HCT116 (cell line): ENCODE data around the gene ZNF646. TPM values are rescaled to one million over a fixed set of nuclear protein-coding genes. Genes with fewer than 3 reads are reported as not detected.

Source experiments
- ATAC-seq: fragments of 200-7000 bp; cut with Tn5 transposase; 2 replicates; pipeline ENCODE4 v1.9.1; 2020; ENCODE audit warnings: mild to moderate bottlenecking, moderate library complexity
- BruUV-seq: library from RNA; stranded (reverse); fragments of 400-500 nt; replicated peaks from 2 replicates; lab custom pipeline; 2021; lab: Mats Ljungman, UMichigan
- CTCF ChIA-PET: fragments of 300-600 bp; sonication (Branson Sonifier 250); formaldehyde crosslinking; loops from one replicate; lab custom pipeline; 2021; ENCODE audit warnings: antibody characterized with exemption; lab: Charles Lee
- POLR2A ChIA-PET: fragments of 300-600, 350-600 bp; sonication (Branson Sonifier 250); formaldehyde crosslinking; loops from one replicate; lab custom pipeline; 2021; ENCODE audit warnings: antibody characterized with exemption; lab: Charles Lee
- RAD21 ChIA-PET, 2 experiments: fragments of 300-600 bp; sonication (Branson Sonifier 250); formaldehyde crosslinking; loops; one replicate each; lab custom pipeline; 2023; ENCODE audit warnings: low total read pairs in 2 of 2; ENCODE audit not compliant: uncharacterized antibody in 2 of 2, unreplicated experiment in 2 of 2, low non-redundant PET in 1 of 2; lab: Charles Lee
- DNase-seq: peaks from one replicate; pipeline ENCODE4 v3.0.0-alpha.2; 2010; ENCODE audit warnings: low read depth, low spot score
- H2AFZ ChIP-seq: fragments of 200-600 bp; shearing (Covaris generic), sonication (generic); 2 replicates; pipeline ENCODE4 v1.6.1; 2017; ENCODE audit warnings: low read depth, mixed run types, mixed read lengths, antibody characterized with exemption, low read length; ENCODE audit not compliant: poor library complexity, severe bottlenecking
- H3K27ac ChIP-seq: 2 replicates; pipeline ENCODE4 v1.5.1; 2012; ENCODE audit warnings: low read depth, low read length
- H3K27me3 ChIP-seq: fragments of 200-600 bp; sonication (generic); 2 replicates; pipeline ENCODE4 v1.6.1; 2016; ENCODE audit warnings: mixed run types, low read length, mixed read lengths; ENCODE audit not compliant: insufficient read depth
- H3K36me3 ChIP-seq, 2 experiments: fragments of 200-500 bp in 1 of 2; fragments of 200-600 bp in 1 of 2; sonication (Bioruptor generic) in 1 of 2; sonication (generic) in 1 of 2; 2 replicates each; pipeline versions ENCODE4 v1.5.1 to v1.6.1; 2014 to 2016; ENCODE audit warnings: low read length in 2 of 2, inconsistent platforms in 1 of 2, mixed read lengths in 1 of 2, mixed run types in 1 of 2; ENCODE audit not compliant: insufficient read depth in 2 of 2, control insufficient read depth in 1 of 2
- H3K4me1 ChIP-seq, 2 experiments: fragments of 200-600 bp in 1 of 2; sonication (generic) in 1 of 2; 2 replicates each; pipeline versions ENCODE4 v1.5.1 to v1.6.1; 2012 to 2017; ENCODE audit warnings: low read length in 2 of 2, inconsistent platforms in 1 of 2, mild to moderate bottlenecking in 1 of 2, mixed read lengths in 1 of 2, mixed run types in 1 of 2, moderate library complexity in 1 of 2; ENCODE audit not compliant: insufficient read depth in 2 of 2, control insufficient read depth in 1 of 2
- H3K4me2 ChIP-seq: fragments of 200-600 bp; sonication (generic); 2 replicates; pipeline ENCODE4 v1.6.1; 2017; ENCODE audit warnings: mixed run types, low read length, mixed read lengths
- H3K4me3 ChIP-seq, 2 experiments: fragments of 200-600 bp in 1 of 2; sonication (generic) in 1 of 2; replicated peaks in 1 of 2; 2 replicates each; pipeline ENCODE4 v1.5.1; 2011 to 2016; ENCODE audit warnings: low read length in 2 of 2, control low read depth in 1 of 2, low read depth in 1 of 2, mild to moderate bottlenecking in 1 of 2, mixed read lengths in 1 of 2, mixed run types in 1 of 2
- H3K79me2 ChIP-seq: fragments of 200-600 bp; sonication (generic); 2 replicates; pipeline ENCODE4 v1.6.1; 2017; ENCODE audit warnings: mild to moderate bottlenecking, mixed run types, low read length, moderate library complexity, mixed read lengths; ENCODE audit not compliant: insufficient read depth
- H3K9ac ChIP-seq: fragments of 200-600 bp; sonication (generic); 2 replicates; pipeline ENCODE4 v1.6.1; 2016; ENCODE audit warnings: low read length, mixed read lengths
- H3K9me2 ChIP-seq: fragments of 200-600 bp; sonication (generic), shearing (Covaris generic); 2 replicates; pipeline ENCODE4 v1.6.1; 2017; ENCODE audit warnings: mixed run types, mild to moderate bottlenecking, moderate library complexity; ENCODE audit not compliant: insufficient read depth
- H3K9me3 ChIP-seq, 2 experiments: fragments of 200-500 bp in 1 of 2; fragments of 200-600 bp in 1 of 2; sonication (Bioruptor generic) in 1 of 2; sonication (generic) in 1 of 2; 2 replicates each; pipeline ENCODE4 v1.6.1; 2014 to 2017; ENCODE audit warnings: low read length in 2 of 2, mixed read lengths in 2 of 2, inconsistent platforms in 1 of 2, low read depth in 1 of 2, mild to moderate bottlenecking in 1 of 2, mixed run types in 1 of 2, moderate library complexity in 1 of 2; ENCODE audit not compliant: control insufficient read depth in 1 of 2, insufficient read depth in 1 of 2
- H4K20me1 ChIP-seq: fragments of 200-600 bp; sonication (generic), shearing (Covaris generic); 2 replicates; pipeline ENCODE4 v1.6.1; 2017; ENCODE audit warnings: mixed run types, mild to moderate bottlenecking, moderate library complexity; ENCODE audit not compliant: insufficient read depth
- POLR2AphosphoS5 ChIP-seq: IDR thresholded peaks from 2 replicates; pipeline ENCODE4 v1.6.1; 2011; ENCODE audit warnings: mild to moderate bottlenecking, low read depth, low read length, moderate library complexity
- TCF7L2 ChIP-seq: IDR thresholded peaks from 2 replicates; pipeline ENCODE4 v1.7.0; 2011; ENCODE audit warnings: borderline replicate concordance, inconsistent platforms; ENCODE audit not compliant: insufficient read depth, insufficient read length; ENCODE audit errors: extremely low read depth
- ZFX ChIP-seq: fragments of 450-650 bp; IDR thresholded peaks from 2 replicates; pipeline ENCODE4 v1.6.1; 2017
- intact Hi-C: fragments of 100-400 bp; cut with micrococcal nuclease; formaldehyde crosslinking; loops from 2 replicates; pipeline ENCODE4 v1.10.0; 2022
- total RNA-seq: library from RNA; stranded (reverse); gene quantifications from one replicate; pipeline ENCODE4 v1.2.1, GENCODE V29; 2021; ENCODE audit not compliant: unreplicated experiment

The ZNF646 gene
- total RNA-seq, 1 experiment from 2014 or later = 17.7 TPM

DNA sequence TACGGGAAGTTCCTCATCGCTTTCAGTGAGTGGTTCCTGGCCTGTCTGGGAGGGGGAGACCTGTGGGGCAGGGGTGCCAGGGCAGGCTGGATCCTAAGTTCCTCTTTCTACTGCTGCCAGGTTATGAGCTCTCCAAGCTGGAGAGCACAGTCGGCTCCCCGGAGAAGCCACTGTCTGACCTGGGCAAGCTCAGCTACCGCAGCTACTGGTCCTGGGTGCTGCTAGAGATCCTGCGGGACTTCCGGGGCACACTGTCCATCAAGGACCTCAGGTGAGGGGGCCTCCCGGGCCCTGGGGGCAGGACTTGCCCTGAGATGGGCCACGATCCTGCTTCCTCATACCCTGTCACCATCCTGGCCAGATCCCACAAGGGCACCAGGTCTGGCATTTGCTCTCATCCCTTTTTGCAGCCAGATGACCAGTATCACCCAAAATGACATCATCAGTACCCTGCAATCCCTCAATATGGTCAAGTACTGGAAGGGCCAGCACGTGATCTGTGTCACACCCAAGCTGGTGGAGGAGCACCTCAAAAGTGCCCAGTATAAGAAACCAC lies 56.2 kb downstream of the ZNF646 start:
- Histone ChIP-seq H2AFZ (no peak overlapping the region), H3K27me3 (no peaks in the 10 kb centered on the region), H4K20me1 (no peaks in the 10 kb centered on the region), H3K9me2 (no peaks in the 10 kb centered on the region), H3K36me3 (peaks cover 8 to 14% of the 10 kb centered on the region in 2 experiments; a peak in 3 of 4 replicates), H3K4me3 (no peak overlapping the region), H3K4me1 (peaks cover 23 to 35% of the 10 kb centered on the region in 2 experiments), H3K79me2 (peaks cover 7% of the 10 kb centered on the region; the same call in 1 of the 2 replicates), H3K9me3 (no peaks in the 10 kb centered on the region), H3K4me2 (peak overlapping the region; percentile 53), H3K9ac (peak overlapping the region; percentile 22; the same call in 1 of the 2 replicates), H3K27ac (peak overlapping the region; percentile 58)
- BruUV-seq = no TSS peak
- DNase-seq (no peak), ATAC-seq (no peak)
- ChIA-PET POLR2A (interaction anchor here (1.5 to 2.4 kb wide), 2 partner anchors 11 to 13 kb away, joined by 3 to 7 read pairs; partner anchors contain the start of gene KAT8), CTCF (interaction anchor here (1.6 to 1.7 kb wide), 2 partner anchors 12 to 13 kb away, joined by 4 to 8 read pairs; partner anchors contain the start of gene KAT8), RAD21 (no interaction called here)
- no peak for TF ChIP-seq TCF7L2
- intact Hi-C loops = no loop called here

GRCh38 chr16:31130899-31131298 lies 56.7 kb downstream of the ZNF646 start:
- Histone ChIP-seq H3K27me3 (no peaks in the 10 kb centered on the region), H3K4me2 (peak overlapping the region; percentile 53), H3K27ac (peak overlapping the region; percentile 58), H3K9me3 (no peaks in the 10 kb centered on the region), H3K4me1 (peaks cover 26 to 40% of the 10 kb centered on the region in 2 experiments), H3K9me2 (no peaks in the 10 kb centered on the region), H3K79me2 (peaks cover 7% of the 10 kb centered on the region; the same call in 1 of the 2 replicates), H3K4me3 (no peak overlapping the region), H3K36me3 (peaks cover 8 to 14% of the 10 kb centered on the region in 2 experiments; a peak in 3 of 4 replicates), H2AFZ (no peak overlapping the region), H4K20me1 (no peaks in the 10 kb centered on the region), H3K9ac (peak overlapping the region; percentile 22; the same call in 1 of the 2 replicates)
- intact Hi-C loops = no loop called here
- TF ChIP-seq POLR2AphosphoS5 = peak; percentile 66
- no peak for TF ChIP-seq ZFX
- ATAC-seq = peak; percentile 34
- no peak for DNase-seq
- RAD21 ChIA-PET = no interaction called here
- POLR2A ChIA-PET = interaction anchor here (1.5 to 2.4 kb wide), 2 partner anchors 11 to 13 kb away, joined by 3 to 7 read pairs; partner anchors contain the start of gene KAT8
- no TSS peak for BruUV-seq
- CTCF ChIA-PET = interaction anchor here (1.6 to 1.7 kb wide), 2 partner anchors 11 to 13 kb away, joined by 4 to 8 read pairs; partner anchors contain the start of gene KAT8
